Measurements from ENCODE around the gene SYT14.
"Not testable (repeated sequence)": the region's sequence is repeated elsewhere in the genome, so short reads cannot be mapped to it uniquely, and the experiment has no call there.

SYT14 gene

DNA sequence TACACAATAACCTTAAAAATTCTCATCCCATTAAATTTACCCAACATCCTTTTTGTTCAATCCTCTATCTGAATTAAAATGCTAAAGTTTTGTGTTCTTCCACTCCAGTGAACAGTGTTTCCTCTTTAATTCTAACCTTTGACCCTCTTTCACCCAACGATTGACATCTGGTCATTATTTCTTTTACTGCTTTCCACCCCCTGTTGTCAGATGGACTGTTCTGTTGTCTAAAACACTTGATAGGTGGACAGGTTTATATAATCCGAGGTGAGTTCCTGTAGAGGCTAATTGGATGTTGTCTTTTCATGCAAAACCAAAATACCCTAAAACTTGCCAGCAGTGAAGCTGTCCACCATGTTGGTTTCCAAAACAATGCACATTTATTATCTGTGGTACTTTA is 221.2 kb downstream of the SYT14 start:
- H3K4me3 ChIP-seq (ENCODE audit: low read length): no peak overlapping the region
- DNase-seq (ENCODE audit: low read depth): no peak
- TF ChIP-seq, protein P1, sequence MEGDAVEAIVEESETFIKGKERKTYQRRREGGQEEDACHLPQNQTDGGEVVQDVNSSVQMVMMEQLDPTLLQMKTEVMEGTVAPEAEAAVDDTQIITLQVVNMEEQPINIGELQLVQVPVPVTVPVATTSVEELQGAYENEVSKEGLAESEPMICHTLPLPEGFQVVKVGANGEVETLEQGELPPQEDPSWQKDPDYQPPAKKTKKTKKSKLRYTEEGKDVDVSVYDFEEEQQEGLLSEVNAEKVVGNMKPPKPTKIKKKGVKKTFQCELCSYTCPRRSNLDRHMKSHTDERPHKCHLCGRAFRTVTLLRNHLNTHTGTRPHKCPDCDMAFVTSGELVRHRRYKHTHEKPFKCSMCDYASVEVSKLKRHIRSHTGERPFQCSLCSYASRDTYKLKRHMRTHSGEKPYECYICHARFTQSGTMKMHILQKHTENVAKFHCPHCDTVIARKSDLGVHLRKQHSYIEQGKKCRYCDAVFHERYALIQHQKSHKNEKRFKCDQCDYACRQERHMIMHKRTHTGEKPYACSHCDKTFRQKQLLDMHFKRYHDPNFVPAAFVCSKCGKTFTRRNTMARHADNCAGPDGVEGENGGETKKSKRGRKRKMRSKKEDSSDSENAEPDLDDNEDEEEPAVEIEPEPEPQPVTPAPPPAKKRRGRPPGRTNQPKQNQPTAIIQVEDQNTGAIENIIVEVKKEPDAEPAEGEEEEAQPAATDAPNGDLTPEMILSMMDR (conservative IDR thresholded peaks at IDR 0.05; ENCODE audit: low read length): no peak

DNA sequence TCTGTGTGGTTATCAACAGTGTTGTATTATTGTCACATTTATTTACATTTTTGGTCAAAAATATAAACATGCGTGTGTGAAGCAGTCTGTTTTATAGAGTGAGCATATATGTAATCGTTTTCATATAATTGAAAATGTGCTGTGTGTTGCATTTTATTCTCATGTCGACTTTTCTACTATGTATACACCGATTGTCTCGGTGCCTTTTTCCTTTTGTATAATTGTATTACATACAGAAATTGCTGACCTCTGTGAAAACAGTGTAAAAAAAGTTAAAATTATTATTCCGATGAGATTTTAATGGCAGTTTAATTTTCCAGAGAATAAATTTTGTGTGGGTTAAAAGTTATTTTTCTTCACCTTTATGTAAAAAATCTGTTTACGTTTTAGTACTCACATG is 232.2 kb downstream of the SYT14 start:
- no peak for DNase-seq (ENCODE audit: low read depth)
- no peak overlapping the region for H3K4me3 ChIP-seq (ENCODE audit: low read length)
- TF ChIP-seq, protein P1 (conservative IDR thresholded peaks at IDR 0.05; ENCODE audit: low read length): no peak

DNA sequence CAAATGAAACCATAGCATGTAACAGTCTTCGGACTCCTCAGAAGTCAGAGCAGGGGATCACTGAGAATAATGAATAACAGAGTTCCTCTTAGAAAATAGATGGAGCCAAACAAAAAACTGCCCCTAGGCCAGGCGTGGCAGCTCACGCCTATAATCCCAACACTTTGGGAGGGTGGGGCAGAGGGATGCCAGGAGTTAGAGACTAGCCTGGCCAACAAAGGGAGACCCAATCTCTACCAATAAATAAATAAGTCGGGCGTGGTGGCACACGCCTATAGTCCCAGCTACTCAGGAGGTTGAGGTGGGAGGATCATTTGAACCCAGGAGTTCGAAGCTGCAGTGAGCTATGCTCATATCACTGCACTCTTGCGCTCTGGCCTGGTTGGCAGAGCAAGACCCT is 236.1 kb downstream of the SYT14 start:
- TF ChIP-seq, protein P1 (conservative IDR thresholded peaks at IDR 0.05; ENCODE audit: low read length): no peak
- no peak for DNase-seq (ENCODE audit: low read depth)
- H3K4me3 ChIP-seq (ENCODE audit: low read length): no peak overlapping the region

DNA sequence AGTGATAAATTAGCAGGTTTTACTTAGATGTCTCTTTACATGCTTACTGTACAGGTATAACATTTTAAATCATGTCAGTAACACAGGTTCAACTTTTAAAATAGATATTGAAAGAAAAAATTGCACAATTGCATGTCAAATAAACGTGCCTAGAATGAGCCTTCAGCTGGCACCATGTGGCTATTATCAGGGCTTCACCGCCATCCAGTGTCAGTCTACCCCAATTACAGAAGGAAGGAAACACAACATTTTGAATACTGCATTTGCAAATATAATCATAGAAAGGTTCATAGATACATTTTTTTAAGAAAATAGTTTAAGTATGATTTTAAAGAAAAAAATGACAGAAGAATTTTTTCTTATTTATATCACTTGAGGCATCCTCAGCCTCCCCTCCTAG is 247.0 kb downstream of the SYT14 start:
- no peak overlapping the region for H3K4me3 ChIP-seq (ENCODE audit: low read length)
- TF ChIP-seq, protein P1 (conservative IDR thresholded peaks at IDR 0.05; ENCODE audit: low read length): no peak
- no peak for DNase-seq (ENCODE audit: low read depth)

DNA sequence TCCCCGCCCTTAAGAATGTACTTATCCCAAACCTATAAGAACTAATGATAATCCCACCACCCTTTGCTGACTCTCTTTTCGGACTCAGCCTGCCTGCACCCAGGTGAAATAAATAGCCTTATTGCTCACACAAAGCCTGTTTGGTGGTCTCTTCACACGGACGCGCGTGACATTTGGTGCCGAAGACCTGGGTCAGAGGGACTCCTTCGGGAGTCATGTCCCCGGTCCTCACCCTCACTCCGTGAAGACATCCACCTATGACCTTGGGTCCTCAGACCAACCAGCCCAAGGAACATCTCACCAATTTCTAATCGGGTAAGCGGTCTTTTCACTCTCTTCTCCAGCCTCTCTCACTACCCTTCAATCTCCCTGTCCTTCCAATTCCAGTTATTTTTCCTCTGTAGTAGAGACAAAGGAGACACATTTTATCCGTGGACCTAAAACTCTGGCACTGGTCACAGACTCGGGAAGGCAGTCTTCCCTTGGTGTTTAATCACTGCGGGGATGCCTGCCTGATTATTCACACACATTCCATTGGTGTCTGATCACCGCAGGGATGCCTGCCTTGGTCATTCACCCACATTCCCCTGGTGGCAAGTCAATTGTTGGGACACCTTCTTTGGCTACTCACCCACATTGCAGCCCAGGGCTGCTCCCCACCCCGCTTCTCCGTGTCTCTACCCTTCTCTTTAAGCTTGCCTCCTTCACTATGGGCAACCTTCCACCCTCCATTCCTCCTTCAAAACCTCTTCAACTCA is 250.0 kb downstream of the SYT14 start:
- DNase-seq (ENCODE audit: low read depth): peak; percentile 78
- not testable (repeated sequence) for H3K4me3 ChIP-seq (ENCODE audit: low read length)

DNA sequence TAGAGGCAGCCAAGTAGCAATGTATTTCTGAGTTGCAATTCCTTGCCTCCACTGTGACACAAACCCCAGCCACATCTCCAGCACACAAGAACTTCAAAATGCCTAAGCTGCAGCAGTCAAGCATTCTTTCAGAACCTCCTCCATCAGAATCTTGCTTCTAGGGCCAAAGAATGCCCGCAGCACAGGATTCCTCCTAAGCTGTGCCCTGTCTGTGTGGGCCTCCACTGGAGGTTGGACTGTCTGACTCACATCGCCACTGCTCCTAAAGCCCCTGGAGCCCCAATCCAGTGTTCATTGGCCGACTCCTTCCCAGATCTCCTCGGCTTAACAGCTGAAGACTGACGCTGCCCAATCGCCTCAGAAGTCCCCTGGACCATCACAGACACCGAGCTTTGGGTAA is 251.4 kb downstream of the SYT14 start:
- no peak overlapping the region for H3K4me3 ChIP-seq (ENCODE audit: low read length)
- DNase-seq (ENCODE audit: low read depth): no peak
- TF ChIP-seq, protein P1 (conservative IDR thresholded peaks at IDR 0.05; ENCODE audit: low read length): no peak

DNA sequence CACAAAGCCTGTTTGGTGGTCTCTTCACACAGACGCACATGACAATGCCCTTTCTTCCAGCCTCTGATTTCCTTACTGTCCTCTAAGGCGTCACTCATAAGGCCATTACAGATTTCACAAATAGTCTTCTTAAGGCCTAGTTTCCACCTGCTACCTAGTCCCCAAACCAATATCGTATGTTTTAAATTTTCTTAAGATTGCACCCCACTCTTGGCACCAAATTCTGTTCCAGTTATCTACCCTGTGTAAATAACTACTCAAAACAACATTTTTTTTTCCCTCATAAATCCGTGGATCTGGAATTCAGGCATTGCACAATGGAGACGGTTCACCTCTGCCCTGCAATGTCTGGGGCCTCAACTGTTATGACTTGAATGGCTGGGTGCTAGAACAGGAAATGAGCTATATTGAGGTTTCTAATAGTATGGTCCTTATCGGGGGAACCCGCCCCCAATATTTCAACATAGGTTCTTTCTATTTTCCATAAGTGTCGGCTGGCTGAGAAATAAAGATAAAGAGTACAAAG is 257.7 kb downstream of the SYT14 start:
- DNase-seq (ENCODE audit: low read depth): no peak
- TF ChIP-seq, protein P1 (conservative IDR thresholded peaks at IDR 0.05; ENCODE audit: low read length): no peak
- H3K4me3 ChIP-seq (ENCODE audit: low read length): no peak overlapping the region

DNA sequence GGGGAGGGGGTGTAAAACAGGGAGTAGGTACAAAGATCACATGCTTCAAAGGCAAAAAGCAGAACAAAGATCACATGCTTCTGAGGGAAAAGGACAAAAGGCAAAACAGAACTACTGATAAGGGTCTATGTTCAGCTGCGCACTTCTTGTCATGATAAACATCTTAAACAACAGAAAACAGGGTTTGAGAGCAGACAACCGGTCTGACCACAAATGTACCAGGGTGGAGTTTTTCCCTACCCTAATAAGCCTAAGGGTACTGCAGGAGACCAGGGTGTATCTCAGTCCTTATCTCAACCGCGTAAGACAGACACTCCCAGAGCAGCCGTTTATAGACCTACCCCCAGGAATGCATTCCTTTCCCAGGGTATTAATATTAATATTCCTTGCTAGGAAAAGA is 258.2 kb downstream of the SYT14 start:
- H3K4me3 ChIP-seq (ENCODE audit: low read length); DNase-seq (ENCODE audit: low read depth): not testable (repeated sequence)
